ENCODE data around the gene GALNT16. TPM values are rescaled to one million over a fixed set of nuclear protein-coding genes. Genes with fewer than 3 reads are reported as not detected.
"Not testable (repeated sequence)": the region's sequence is repeated elsewhere in the genome, so short reads cannot be mapped to it uniquely, and the experiment has no call there.

Gene GALNT16
- total RNA-seq, 1 experiment from 2014 or later: 0.33 TPM

- no peaks in the 10 kb centered on the region for H3F3A ChIP-seq (ENCODE audit: low read length, unreplicated experiment)
- no peak for DNase-seq
- H3K4me2 ChIP-seq (ENCODE audit: low read length): no peak overlapping the region
- H3K9ac ChIP-seq (ENCODE audit: low read length): no peak overlapping the region
- BruUV-seq (replicated peaks): no TSS peak
- H4K20me1 ChIP-seq (ENCODE audit: low read length): no peaks in the 10 kb centered on the region
- no peaks in the 10 kb centered on the region for H3K27me3 ChIP-seq (ENCODE audit: low read length)
- intact Hi-C loops (cut with micrococcal nuclease): loop anchor here (1.0 to 2.0 kb wide), 2 partner anchors 46 to 160 kb away; no protein-coding TSS in a partner anchor
- no peaks in the 10 kb centered on the region for H3K79me2 ChIP-seq (ENCODE audit: low read length)
- no peaks in the 10 kb centered on the region for H3K9me3 ChIP-seq (ENCODE audit: low read length)
- no peak for ATAC-seq
- H3K27ac ChIP-seq (ENCODE audit: low read length): no peak overlapping the region
- TF ChIP-seq EZH2phosphoT487 (IDR thresholded peaks at IDR 0.05; ENCODE audit: borderline replicate concordance, low read length): no peak
- TF ChIP-seq EZH2 (IDR thresholded peaks at IDR 0.05; ENCODE audit: low read length, unreplicated experiment): no peak
- no peak for TF ChIP-seq CTCF (conservative IDR thresholded peaks at IDR 0.05; ENCODE audit: low read depth, low read length)
- no peaks in the 10 kb centered on the region for H3K36me3 ChIP-seq (ENCODE audit: low read depth, low read length)
- ChIA-PET POLR2A (ENCODE audit: unreplicated experiment) (no interaction called here), CTCF (no interaction called here)
- no peaks in the 10 kb centered on the region for H3K4me1 ChIP-seq (ENCODE audit: insufficient read depth, low read length)
- no peak overlapping the region for H2AFZ ChIP-seq (ENCODE audit: low read length)
- no peak overlapping the region for H3K4me3 ChIP-seq (ENCODE audit: low read length)
- no peaks in the 10 kb centered on the region for H3K9me2 ChIP-seq (replicated peaks; ENCODE audit: low read length)
Measured at GRCh38 chr14:69288956-69289705, 29.2 kb downstream of the GALNT16 start.

- H3K27me3 ChIP-seq (ENCODE audit: low read length): no peaks in the 10 kb centered on the region
- no peak overlapping the region for H3K27ac ChIP-seq (ENCODE audit: low read length)
- no TSS peak for BruUV-seq (replicated peaks)
- no peak overlapping the region for H3K9ac ChIP-seq (ENCODE audit: low read length)
- H3F3A ChIP-seq (ENCODE audit: low read length, unreplicated experiment): no peaks in the 10 kb centered on the region
- no peaks in the 10 kb centered on the region for H3K79me2 ChIP-seq (ENCODE audit: low read length)
- no peaks in the 10 kb centered on the region for H3K9me3 ChIP-seq (ENCODE audit: low read length)
- ChIA-PET POLR2A (ENCODE audit: unreplicated experiment) (no interaction called here), CTCF (no interaction called here)
- no peaks in the 10 kb centered on the region for H4K20me1 ChIP-seq (ENCODE audit: low read length)
- no peaks in the 10 kb centered on the region for H3K9me2 ChIP-seq (replicated peaks; ENCODE audit: low read length)
- DNase-seq (no peak), ATAC-seq (no peak)
- no peaks in the 10 kb centered on the region for H3K36me3 ChIP-seq (ENCODE audit: low read depth, low read length)
- intact Hi-C loops (cut with micrococcal nuclease): loop anchor here (2.0 kb wide), 1 partner anchor 47 kb away; no protein-coding TSS in a partner anchor
- no peak overlapping the region for H3K4me3 ChIP-seq (ENCODE audit: low read length)
- no peak overlapping the region for H3K4me2 ChIP-seq (ENCODE audit: low read length)
- TF ChIP-seq CTCF (conservative IDR thresholded peaks at IDR 0.05; ENCODE audit: low read depth, low read length): no peak
- no peaks in the 10 kb centered on the region for H3K4me1 ChIP-seq (ENCODE audit: insufficient read depth, low read length)
- H2AFZ ChIP-seq (ENCODE audit: low read length): no peak overlapping the region
Measured at GRCh38 chr14:69289811-69290520, 30.0 kb downstream of the GALNT16 start.

- H3K27ac ChIP-seq (ENCODE audit: low read length); H3K4me1 ChIP-seq (ENCODE audit: insufficient read depth, low read length); H3K9me3 ChIP-seq (ENCODE audit: low read length); H3K9ac ChIP-seq (ENCODE audit: low read length); intact Hi-C loops (cut with micrococcal nuclease); H3K79me2 ChIP-seq (ENCODE audit: low read length); H3K27me3 ChIP-seq (ENCODE audit: low read length); H3F3A ChIP-seq (ENCODE audit: low read length, unreplicated experiment); H4K20me1 ChIP-seq (ENCODE audit: low read length); H3K9me2 ChIP-seq (replicated peaks; ENCODE audit: low read length); DNase-seq; CTCF ChIA-PET; H3K36me3 ChIP-seq (ENCODE audit: low read depth, low read length); H3K4me2 ChIP-seq (ENCODE audit: low read length); POLR2A ChIA-PET (ENCODE audit: unreplicated experiment); H2AFZ ChIP-seq (ENCODE audit: low read length); BruUV-seq (replicated peaks); ATAC-seq; H3K4me3 ChIP-seq (ENCODE audit: low read length): not testable (repeated sequence)
Measured at GRCh38 chr14:69290881-69291280, 30.9 kb downstream of the GALNT16 start.

Data from PC-3 (cell line).